Left forelimb (tissue), 1 donor: ENCODE data around the gene TBL1X.
"Not testable (repeated sequence)": the region's sequence is repeated elsewhere in the genome, so short reads cannot be mapped to it uniquely, and the experiment has no call there.

ENCODE experiments used
- DNase-seq: peaks from one replicate; pipeline ENCODE4 v3.0.0-alpha.2; 2018; ENCODE audit warnings: low spot score

The TBL1X gene

DNA sequence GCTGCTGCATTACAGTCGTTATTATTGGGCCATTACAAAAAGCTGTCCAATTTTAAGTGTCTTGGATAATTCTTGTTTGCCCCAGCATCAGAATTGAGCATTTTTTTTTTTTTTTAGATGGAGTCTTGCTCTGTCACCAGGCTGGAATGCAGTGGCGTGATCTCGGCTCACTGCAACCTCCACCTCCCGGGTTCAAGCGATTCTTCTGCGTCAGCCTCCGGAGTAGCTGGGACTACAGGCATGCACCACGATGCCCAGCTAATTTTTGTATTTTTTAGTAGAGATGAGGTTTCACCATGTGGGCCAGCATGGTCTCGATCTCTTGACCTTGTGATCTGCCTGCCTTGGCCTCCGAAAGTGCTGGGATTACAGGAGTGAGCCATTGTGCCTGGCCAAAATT lies 71.3 kb downstream of the TBL1X start:
- DNase-seq = not testable (repeated sequence)

GRCh38 chrX:9537781-9538180 lies 72.9 kb downstream of the TBL1X start:
- no peak for DNase-seq

DNA sequence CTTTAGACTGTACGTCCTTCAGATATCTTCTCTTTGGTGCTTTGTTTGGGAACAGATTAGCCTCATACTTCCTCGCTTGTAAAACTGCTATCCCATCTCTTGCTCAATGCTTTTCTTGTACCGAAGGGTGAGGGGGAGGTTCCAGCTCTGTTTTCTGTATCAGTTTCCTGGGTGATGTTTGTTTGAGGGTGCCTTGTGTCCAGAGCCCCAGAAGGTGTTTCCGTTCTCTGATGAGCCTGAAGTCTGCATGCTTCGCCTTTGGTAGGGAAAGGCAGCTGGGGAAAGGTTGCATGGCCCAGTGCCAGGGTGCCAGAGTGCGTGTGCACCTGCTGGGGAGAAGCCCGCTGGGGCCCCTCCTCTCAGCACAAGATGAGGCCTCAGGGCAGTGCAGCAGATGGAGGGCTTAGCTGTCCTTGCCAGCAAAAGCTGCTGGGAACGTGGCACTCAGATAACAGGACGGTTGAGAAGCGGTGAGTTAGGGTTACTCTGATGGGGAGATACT lies 73.7 kb downstream of the TBL1X start:
- no peak for DNase-seq

- no peak for DNase-seq
These were observed 74.9 kb downstream of the TBL1X start for GRCh38 chrX:9539605-9540387.

- no peak for DNase-seq
These were observed 77.4 kb downstream of the TBL1X start for GRCh38 chrX:9542106-9542760.

GRCh38 chrX:9542761-9543111 lies 77.9 kb downstream of the TBL1X start:
- no peak for DNase-seq

DNA sequence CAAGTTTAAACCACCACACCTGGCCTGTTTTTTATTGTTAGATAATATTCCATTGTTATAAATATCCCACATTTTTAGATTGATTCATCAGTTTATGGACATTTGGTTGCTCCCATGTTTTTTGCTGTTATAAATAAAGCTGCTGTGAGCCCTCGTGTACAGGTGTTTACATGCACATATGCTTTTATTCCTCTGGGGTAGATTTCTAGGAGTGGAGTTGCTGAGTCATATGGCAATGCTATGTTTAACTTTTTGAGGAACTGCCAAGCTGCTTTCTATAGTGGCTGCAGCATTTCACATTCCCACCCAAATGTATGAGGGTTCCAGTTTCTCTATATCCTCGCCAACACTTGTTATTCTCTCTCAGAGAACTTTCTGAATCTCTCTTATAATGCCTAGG lies 90.5 kb downstream of the TBL1X start:
- no peak for DNase-seq

GRCh38 chrX:9557091-9557490 lies 92.2 kb downstream of the TBL1X start:
- DNase-seq = no peak

- DNase-seq = no peak
These were observed 92.7 kb downstream of the TBL1X start for GRCh38 chrX:9557521-9557920.

GRCh38 chrX:9558615-9559014 lies 93.8 kb downstream of the TBL1X start:
- no peak for DNase-seq

- no peak for DNase-seq
These were observed 95.4 kb downstream of the TBL1X start for GRCh38 chrX:9560219-9560618.

DNA sequence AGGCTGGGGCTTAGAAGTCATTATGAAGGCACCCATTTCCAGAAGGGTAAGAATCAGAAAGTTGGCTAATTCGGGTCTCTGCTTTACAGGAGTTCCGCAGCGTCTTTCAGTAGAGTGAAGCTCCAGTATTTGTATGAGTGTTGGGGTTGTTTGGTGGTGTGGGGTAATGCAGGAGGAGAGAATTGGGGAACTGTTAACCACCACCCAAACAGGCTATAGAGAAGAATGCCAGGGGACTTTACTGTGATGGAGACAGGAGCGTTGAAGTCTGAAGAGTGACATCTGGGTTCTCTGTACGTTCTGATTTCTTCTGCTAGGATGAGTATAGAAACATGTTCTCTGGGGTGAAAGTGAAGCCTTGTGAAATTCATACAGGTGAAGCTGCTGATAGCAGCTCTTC lies 96.3 kb downstream of the TBL1X start:
- no peak for DNase-seq

DNA sequence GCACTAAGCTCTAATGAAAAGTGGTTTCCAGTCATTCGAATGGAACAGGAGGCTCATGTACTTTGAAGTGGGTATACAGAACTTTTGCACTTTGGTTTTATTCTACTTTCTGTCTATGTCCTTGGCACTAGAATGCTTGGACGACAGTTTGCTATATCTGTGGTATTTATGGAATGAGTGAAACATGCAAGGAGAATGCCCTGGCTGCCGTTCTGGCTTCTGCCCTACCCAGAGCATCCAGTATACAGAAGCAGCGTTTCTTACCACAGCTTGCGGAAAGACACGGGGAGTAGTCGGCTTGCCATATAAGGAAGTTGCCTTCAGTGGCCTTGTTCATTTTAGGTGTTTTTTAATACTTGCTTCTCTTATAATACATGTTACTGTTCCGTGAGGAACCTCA lies 98.0 kb downstream of the TBL1X start:
- DNase-seq = no peak

DNA sequence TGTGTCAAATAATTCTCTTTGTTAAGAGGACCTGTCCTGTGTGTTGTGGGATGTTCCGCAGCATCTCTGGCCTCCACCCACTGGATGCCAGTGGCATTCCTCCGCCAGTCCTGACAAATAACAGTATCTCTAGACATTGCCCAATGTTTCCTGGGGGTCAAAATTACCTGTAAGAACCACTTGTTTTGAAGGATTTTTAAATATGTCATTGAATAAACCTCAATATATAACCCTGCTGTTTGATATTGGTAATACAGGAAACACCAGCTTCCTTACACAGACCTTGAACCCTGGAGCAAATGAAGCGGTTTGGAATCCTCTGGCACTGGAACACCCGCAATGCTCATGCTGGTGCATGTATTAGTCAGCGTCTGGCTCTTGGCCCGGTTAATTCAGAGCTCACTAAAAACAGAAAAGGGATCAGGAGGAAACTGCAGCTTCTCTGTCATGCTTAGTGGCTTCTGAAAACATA lies 101.3 kb downstream of the TBL1X start:
- DNase-seq = no peak

- no peak for DNase-seq
These were observed 105.0 kb downstream of the TBL1X start for GRCh38 chrX:9569876-9570301.

GRCh38 chrX:9573282-9574106 lies 108.6 kb downstream of the TBL1X start:
- no peak for DNase-seq

GRCh38 chrX:9576059-9576458 lies 111.2 kb downstream of the TBL1X start:
- no peak for DNase-seq

- DNase-seq = no peak
These were observed 112.7 kb downstream of the TBL1X start for GRCh38 chrX:9577555-9577954.

DNA sequence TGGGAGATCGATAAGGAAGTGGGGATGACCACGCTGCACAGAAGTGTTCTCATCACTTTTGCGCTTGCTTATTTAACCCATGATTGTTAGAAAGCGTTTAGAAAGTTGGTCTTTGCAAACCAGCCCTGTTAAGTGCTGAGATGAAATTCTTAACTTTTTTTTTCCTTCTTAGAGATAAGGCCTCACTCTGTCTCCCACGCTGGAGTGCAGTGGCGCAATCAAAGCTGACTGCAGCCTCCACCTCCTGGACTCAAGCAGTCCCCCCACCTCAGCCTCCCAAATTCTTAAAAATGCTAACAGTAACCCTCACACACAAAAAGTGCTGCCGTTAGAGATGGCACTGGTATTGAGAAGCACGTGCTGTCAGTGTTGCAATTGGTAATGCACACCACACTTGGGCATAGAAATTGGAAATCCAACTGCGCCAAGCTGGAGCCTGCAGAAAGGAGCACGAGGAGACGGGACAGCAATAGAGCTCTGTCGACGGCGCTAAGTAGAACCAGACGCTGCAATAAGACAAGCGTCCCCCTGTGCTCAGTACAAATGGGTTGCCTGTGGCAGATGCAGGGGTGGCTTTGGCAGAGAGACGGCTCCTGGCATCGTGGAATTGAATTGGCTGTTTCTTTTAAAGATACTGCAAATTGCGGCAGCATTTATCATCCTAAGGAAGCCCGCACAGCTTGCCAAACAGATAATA lies 113.4 kb downstream of the TBL1X start:
- DNase-seq = no peak

GRCh38 chrX:9581771-9582385 lies 117.0 kb downstream of the TBL1X start:
- DNase-seq = no peak

DNA sequence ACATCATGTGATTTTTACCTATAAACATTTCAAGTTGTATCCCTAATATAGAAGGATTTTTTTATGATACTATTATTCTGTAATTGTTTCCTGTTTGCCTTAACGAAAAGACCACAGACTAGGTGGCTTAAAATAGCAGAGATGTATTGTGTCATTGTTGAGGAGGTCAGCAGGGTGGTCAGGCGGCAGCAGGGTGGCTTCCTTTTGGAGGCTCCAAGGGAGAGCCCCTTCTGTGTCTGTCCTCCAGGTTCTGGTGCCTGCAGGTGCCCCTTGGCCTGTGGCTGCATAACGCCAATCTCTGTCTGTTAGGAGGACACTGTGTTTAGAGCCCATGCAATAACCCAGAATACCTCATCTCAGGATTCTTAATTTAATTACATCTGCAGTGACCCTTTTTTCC lies 118.1 kb downstream of the TBL1X start:
- DNase-seq = no peak

DNA sequence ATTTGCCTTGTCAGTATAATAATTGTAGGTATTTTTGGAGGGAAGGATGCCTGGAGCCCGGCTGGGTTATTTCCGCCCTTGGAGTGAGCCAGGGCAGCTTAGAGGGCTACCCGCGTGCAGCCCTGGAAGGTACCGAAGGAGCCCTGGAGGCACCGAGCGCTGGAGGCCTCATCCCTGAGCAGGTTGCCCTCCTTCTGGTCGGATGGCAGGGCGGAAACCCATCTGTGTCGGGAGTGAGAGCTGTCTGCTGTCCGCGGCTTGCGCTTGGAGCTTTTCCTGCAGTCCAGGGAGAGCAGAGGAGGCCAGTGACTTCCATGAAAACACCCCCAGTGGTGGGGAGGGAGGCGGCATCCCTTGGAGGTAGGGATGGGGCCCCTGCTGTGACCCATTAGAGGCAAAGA lies 122.1 kb downstream of the TBL1X start:
- no peak for DNase-seq
